ENCODE measurements around the gene C2orf69.

The C2orf69 gene

GRCh38 chr2:199968126-199968525 lies 57.0 kb downstream of the C2orf69 start:
- DNase-seq (ENCODE audit: low read depth in 2 of 2) = no peak

GRCh38 chr2:199972088-199972626 lies 61.1 kb downstream of the C2orf69 start:
- no peak for DNase-seq (ENCODE audit: low read depth in 2 of 2)

- DNase-seq (ENCODE audit: low read depth in 2 of 2) = no peak
Observed at GRCh38 chr2:199973703-199974102, 62.6 kb downstream of the C2orf69 start.

GRCh38 chr2:199975273-199975895 lies 64.3 kb downstream of the C2orf69 start:
- DNase-seq (ENCODE audit: low read depth in 2 of 2) = no peak
